GM23338 (cell line): Measurements from ENCODE around the gene KRTAP4-16. TPM values are rescaled to one million over a fixed set of nuclear protein-coding genes. Genes with fewer than 3 reads are reported as not detected.

Source experiments
- ATAC-seq: fragments of 200-7000 bp; cut with Tn5 transposase; 3 replicates; pipeline ENCODE4 v1.9.1; 2020
- DNase-seq: peaks from one replicate; pipeline ENCODE4 v3.0.0-alpha.2; 2015; ENCODE audit warnings: low spot score
- H2AFZ ChIP-seq: fragments of 200-600 bp; sonication (generic); 2 replicates; pipeline ENCODE4 v1.8.0; 2016; ENCODE audit warnings: antibody characterized with exemption, mild to moderate bottlenecking, moderate library complexity
- H3F3A ChIP-seq: fragments of 200-600 bp; sonication (generic); replicated peaks from 2 replicates; pipeline ENCODE4 v1.8.0; 2017; ENCODE audit warnings: antibody characterized with exemption, mixed run types, low read depth
- H3K27ac ChIP-seq: fragments of 200-600 bp; sonication (generic); 2 replicates; pipeline ENCODE4 v1.6.1; 2016; ENCODE audit warnings: low read depth
- H3K27me3 ChIP-seq: fragments of 200-600 bp; sonication (generic); 2 replicates; pipeline ENCODE4 v1.8.0; 2016; ENCODE audit warnings: mild to moderate bottlenecking, mixed run types, moderate library complexity; ENCODE audit not compliant: insufficient read depth
- H3K36me3 ChIP-seq: fragments of 200-600 bp; sonication (generic); 2 replicates; pipeline ENCODE4 v1.8.0; 2016; ENCODE audit warnings: mild to moderate bottlenecking; ENCODE audit not compliant: insufficient read depth
- H3K4me1 ChIP-seq: fragments of 200-600 bp; sonication (generic); 2 replicates; pipeline ENCODE4 v1.8.0; 2016; ENCODE audit warnings: mild to moderate bottlenecking, moderate library complexity; ENCODE audit not compliant: insufficient read depth
- H3K4me2 ChIP-seq: fragments of 200-600 bp; sonication (generic); 2 replicates; pipeline ENCODE4 v1.7.1; 2017; ENCODE audit warnings: mixed run types
- H3K4me3 ChIP-seq: fragments of 200-600 bp; sonication (generic); 2 replicates; pipeline ENCODE4 v1.6.1; 2016; ENCODE audit warnings: mixed run types
- H3K79me2 ChIP-seq: fragments of 200-600 bp; sonication (generic); replicated peaks from 2 replicates; pipeline ENCODE4 v1.8.0; 2017; ENCODE audit warnings: mild to moderate bottlenecking; ENCODE audit not compliant: insufficient read depth
- H3K9me2 ChIP-seq: fragments of 200-600 bp; sonication (generic); 2 replicates; pipeline ENCODE4 v1.8.0; 2017; ENCODE audit not compliant: insufficient read depth
- H4K20me1 ChIP-seq: fragments of 200-600 bp; sonication (generic); replicated peaks from 2 replicates; pipeline ENCODE4 v1.8.0; 2017; ENCODE audit warnings: mild to moderate bottlenecking; ENCODE audit not compliant: insufficient read depth
- H3K27ac Mint-ChIP-seq: 2 replicates; pipeline ENCODE4 v1.8.0; 2020; ENCODE audit warnings: inconsistent platforms, mild to moderate bottlenecking, moderate library complexity, mixed read lengths
- H3K27me3 Mint-ChIP-seq: 3 replicates; pipeline ENCODE4 v1.8.0; 2022; ENCODE audit warnings: low read depth, mild to moderate bottlenecking, moderate library complexity, mixed read lengths, inconsistent platforms; ENCODE audit not compliant: insufficient read depth, poor library complexity
- H3K36me3 Mint-ChIP-seq: 3 replicates; pipeline ENCODE4 v1.8.0; 2021; ENCODE audit warnings: low read depth, mild to moderate bottlenecking, inconsistent platforms, moderate library complexity, mixed read lengths
- H3K4me1 Mint-ChIP-seq: 3 replicates; pipeline ENCODE4 v1.8.0; 2020; ENCODE audit warnings: mild to moderate bottlenecking, inconsistent platforms, mixed read lengths
- H3K4me3 Mint-ChIP-seq: 3 replicates; pipeline ENCODE4 v1.8.0; 2021; ENCODE audit warnings: moderate library complexity, mild to moderate bottlenecking, inconsistent platforms, mixed read lengths
- H3K9me3 Mint-ChIP-seq: 3 replicates; pipeline ENCODE4 v1.8.0; 2020; ENCODE audit warnings: moderate library complexity, mild to moderate bottlenecking, inconsistent platforms, mixed read lengths
- CREB1 ChIP-seq: fragments of 250-450 bp; sonication (Bioruptor Pico); IDR thresholded peaks from 2 replicates; pipeline ENCODE4 v1.5.0; 2020; ENCODE audit warnings: low read depth, mild to moderate bottlenecking, moderate library complexity
- CTCF ChIP-seq, 2 experiments: fragments of 200-600 bp in 1 of 2; sonication (generic) in 1 of 2; conservative IDR thresholded peaks; 2 replicates each; pipeline versions ENCODE4 v1.5.1 to v1.6.1; 2016 to 2017; ENCODE audit warnings: antibody characterized with exemption in 2 of 2, low read depth in 2 of 2, mild to moderate bottlenecking in 2 of 2, moderate library complexity in 1 of 2
- EZH2 ChIP-seq: fragments of 200-600 bp; sonication (generic); IDR thresholded peaks from one replicate; pipeline ENCODE4 v1.8.0; 2017; ENCODE audit warnings: antibody characterized with exemption, mild to moderate bottlenecking, low read depth; ENCODE audit not compliant: unreplicated experiment
- JUNB ChIP-seq: IDR thresholded peaks from one replicate; pipeline ENCODE4 v1.6.1; 2016; ENCODE audit warnings: antibody characterized with exemption; ENCODE audit not compliant: unreplicated experiment
- POLR2AphosphoS5 ChIP-seq: IDR thresholded peaks from 2 replicates; pipeline ENCODE4 v1.6.1; 2016; ENCODE audit warnings: antibody characterized with exemption, low read depth
- ZNF114 ChIP-seq: fragments of 250-450 bp; sonication (Bioruptor Pico); IDR thresholded peaks from 2 replicates; pipeline ENCODE4 v1.5.0; 2020; ENCODE audit warnings: mild to moderate bottlenecking, moderate library complexity
- ZNF331 ChIP-seq: fragments of 250-450 bp; sonication (Bioruptor Pico); IDR thresholded peaks from 2 replicates; pipeline ENCODE4 v1.5.0; 2020; ENCODE audit warnings: low read depth, mild to moderate bottlenecking, moderate library complexity
- ZNF462 ChIP-seq: fragments of 250-450 bp; sonication (Bioruptor Pico); IDR thresholded peaks from 2 replicates; pipeline ENCODE4 v1.5.0; 2020; ENCODE audit warnings: mild to moderate bottlenecking, moderate library complexity
- polyA plus RNA-seq: library from polyadenylated mRNA; unstranded; fragments of >200 nt; fragmentation: Nextera tagmentation; extraction: Ambion mirVana; gene quantifications from 2 replicates; pipeline ENCODE4 v1.2.1, GENCODE V29; 2016
- total RNA-seq: library from RNA; depleted of rRNA; stranded (reverse); fragments of >200 nt; shearing (Covaris generic); gene quantifications from 2 replicates; pipeline ENCODE4 v1.2.3, GENCODE V29; 2014

The KRTAP4-16 gene
- total and polyA plus RNA-seq, 2 experiments from 2014 or later, result not detected

- TF ChIP-seq ZNF462 (CRISPR knock-in tag), result no peak
Observed at GRCh38 chr17:41150026-41150425, 48.0 kb upstream of the KRTAP4-16 start (continued).

GRCh38 chr17:41149652-41149985 is 47.6 kb upstream of the KRTAP4-16 start, which contains the start of gene KRTAP4-5:
Gene KRTAP4-5 (minus strand): TSS chr17:41149825. CDS start chr17:41149767, 58 bp downstream.
- peaks cover 3% of the 10 kb centered on the region; the same call in 2 of the 3 replicates for H3K4me1 Mint-ChIP-seq
- DNase-seq, result no peak
- Histone ChIP-seq H3F3A (no peaks in the 10 kb centered on the region), H3K27ac (no peak within 1 kb of the TSS), H3K79me2 (no peaks in the 10 kb centered on the region), H4K20me1 (no peaks in the 10 kb centered on the region), H3K4me2 (no peak within 1 kb of the TSS), H3K4me3 (no peak within 1 kb of the TSS), H3K4me1 (0 out of 2 replicates have a peak, but pooled peaks cover 3% of the 10 kb centered on the region), H3K27me3 (no peaks in the 10 kb centered on the region), H3K36me3 (no peaks in the 10 kb centered on the region), H2AFZ (no peak within 1 kb of the TSS), H3K9me2 (no peaks in the 10 kb centered on the region)
- no peak for ATAC-seq
- peaks cover 5% of the 10 kb centered on the region for H3K27me3 Mint-ChIP-seq
- H3K9me3 Mint-ChIP-seq, result no peaks in the 10 kb centered on the region
- H3K27ac Mint-ChIP-seq, result 0 out of 2 replicates have a peak within 1 kb of the TSS, but pooled peaks have one; percentile 22
- no peak within 1 kb of the TSS for H3K4me3 Mint-ChIP-seq
- no peaks in the 10 kb centered on the region for H3K36me3 Mint-ChIP-seq
- TF ChIP-seq EZH2 (no peak), CTCF (conservative IDR thresholded peaks at IDR 0.05; ENCODE audit: low read depth in 2 of 2) (no peak), CREB1 (CRISPR knock-in tag) (no peak), ZNF331 (no peak), JUNB (no peak), ZNF114 (no peak), ZNF462 (CRISPR knock-in tag) (no peak), POLR2AphosphoS5 (no peak)
